Stimulated activated CD8-positive, alpha-beta memory T cell treated with anti-CD3 and anti-CD28 coated beads, Interleukin-4, amount 100 ng/mL, for 4 hours (primary cell): Measurements from ENCODE around the gene SH3PXD2A.
"Not testable (repeated sequence)": the region's sequence is repeated elsewhere in the genome, so short reads cannot be mapped to it uniquely, and the experiment has no call there.

Experiments
- DNase-seq, 2 donors: peaks; one replicate each; pipeline ENCODE4 v3.0.0-alpha.2; 2020; ENCODE audit warnings: low read depth in 2 of 2, low spot score in 1 of 2

SH3PXD2A gene

DNA sequence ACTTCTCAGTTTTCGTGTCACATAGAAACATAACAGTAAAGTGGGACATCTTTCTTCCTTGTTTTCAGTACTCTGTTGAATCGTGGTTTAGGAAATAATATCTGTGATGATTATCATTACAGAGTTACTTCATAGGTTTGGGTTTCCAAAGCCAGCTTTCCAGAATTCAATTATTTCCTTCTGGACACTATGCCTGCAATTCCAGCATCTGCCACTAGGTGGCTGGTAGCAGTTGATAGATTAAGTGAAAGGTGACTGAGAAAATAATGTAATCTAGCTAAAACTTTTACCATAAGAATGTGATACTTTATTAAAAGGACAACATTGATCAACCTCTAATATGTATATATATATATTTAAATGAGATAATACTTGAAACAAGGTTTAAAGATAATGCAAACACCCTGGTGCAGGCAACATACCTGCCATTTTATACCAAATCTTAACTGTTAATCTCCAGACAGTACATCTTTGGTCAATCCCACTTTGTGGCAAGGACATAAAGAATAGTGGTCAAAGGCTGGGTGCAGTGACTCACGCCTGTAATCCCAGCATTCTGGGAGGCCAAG lies 102.6 kb downstream of the SH3PXD2A start:
- DNase-seq: no peak

DNA sequence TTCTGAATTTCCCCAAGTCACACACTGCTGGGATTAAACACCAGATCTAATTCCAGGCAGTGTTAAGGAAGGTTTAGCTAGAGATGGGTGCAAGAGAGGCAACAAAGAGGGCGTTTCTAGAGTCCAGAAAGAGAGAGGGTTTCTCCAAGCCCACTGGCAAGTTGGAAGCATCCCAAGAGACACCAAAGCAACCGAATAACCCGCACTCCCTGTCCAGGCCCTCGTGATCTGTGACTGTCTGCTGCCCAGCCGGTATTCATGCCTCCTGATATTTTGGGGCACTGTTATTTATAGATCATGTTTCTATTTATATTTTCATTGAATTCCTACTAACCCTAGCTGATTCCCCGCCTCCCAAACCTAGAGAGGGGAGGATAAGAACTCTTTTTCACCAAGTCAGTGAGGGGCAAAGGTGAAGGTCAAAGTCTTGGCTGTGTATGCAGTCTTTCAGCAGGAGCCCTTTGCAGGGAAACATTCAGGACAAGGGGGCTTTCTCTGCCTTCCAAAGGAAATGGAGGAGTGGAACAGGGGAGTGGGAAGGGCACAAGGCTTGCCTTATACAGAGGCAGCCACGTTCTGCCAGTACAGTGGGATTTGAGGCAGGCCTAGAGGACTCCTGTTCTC lies 103.6 kb downstream of the SH3PXD2A start:
- DNase-seq: no peak

DNA sequence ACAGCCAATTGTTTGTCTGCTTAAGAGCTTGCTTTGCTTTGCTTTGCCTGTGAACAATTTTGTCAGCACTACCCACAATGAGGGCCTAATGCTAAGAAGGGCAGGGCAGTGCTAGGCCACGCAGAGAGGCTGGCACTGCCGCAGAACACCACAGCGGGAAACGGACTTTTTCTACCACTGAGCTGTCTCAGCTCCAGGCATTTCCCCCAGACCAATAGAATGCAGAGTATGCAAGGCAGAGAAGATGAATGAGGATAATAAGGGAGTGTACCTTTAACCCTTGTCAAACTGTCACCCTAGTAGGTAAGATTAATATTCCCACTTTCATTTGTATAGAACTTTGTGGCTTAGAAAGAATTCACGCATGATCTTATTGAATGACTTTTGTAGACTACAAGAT lies 104.5 kb downstream of the SH3PXD2A start:
- no peak for DNase-seq

DNA sequence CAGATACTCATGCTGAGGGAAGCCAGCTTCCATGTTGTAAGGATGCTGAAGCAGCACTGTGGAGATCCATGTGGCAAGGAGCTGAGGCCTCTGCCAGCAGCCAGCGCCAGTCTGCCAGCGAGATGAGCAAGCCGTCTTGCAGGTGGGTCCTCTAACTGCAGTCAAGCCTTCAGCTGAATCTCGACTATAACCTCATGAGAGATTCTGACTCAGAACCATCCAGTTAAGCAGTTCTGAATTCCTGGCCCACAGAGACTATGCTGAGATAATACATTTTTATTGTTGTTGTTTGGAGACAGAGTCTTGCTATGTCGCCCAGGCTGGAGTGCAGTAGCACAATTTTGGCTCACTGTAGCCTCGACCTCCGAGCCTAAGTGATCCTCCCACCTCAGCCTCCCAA lies 105.6 kb downstream of the SH3PXD2A start:
- no peak for DNase-seq

DNA sequence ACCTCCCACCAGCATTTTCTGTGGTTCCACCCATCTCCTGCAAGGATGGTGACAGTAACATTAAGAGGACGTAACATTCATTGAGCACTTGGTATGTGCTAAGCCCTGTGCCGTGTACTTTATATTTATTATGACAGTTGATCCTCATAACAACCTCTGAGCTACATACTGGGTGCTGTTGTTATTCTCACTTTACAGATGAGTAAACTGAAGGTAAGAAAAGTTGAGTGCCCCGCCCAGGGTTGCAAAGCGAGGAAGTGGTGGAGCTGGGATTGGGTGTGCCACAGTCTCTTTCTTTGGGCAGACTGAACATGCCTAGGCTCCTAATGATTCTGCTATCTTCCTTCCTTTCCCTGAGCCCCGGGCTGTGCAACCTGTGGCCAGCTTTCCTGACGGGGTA lies 107.4 kb downstream of the SH3PXD2A start:
- no peak for DNase-seq

DNA sequence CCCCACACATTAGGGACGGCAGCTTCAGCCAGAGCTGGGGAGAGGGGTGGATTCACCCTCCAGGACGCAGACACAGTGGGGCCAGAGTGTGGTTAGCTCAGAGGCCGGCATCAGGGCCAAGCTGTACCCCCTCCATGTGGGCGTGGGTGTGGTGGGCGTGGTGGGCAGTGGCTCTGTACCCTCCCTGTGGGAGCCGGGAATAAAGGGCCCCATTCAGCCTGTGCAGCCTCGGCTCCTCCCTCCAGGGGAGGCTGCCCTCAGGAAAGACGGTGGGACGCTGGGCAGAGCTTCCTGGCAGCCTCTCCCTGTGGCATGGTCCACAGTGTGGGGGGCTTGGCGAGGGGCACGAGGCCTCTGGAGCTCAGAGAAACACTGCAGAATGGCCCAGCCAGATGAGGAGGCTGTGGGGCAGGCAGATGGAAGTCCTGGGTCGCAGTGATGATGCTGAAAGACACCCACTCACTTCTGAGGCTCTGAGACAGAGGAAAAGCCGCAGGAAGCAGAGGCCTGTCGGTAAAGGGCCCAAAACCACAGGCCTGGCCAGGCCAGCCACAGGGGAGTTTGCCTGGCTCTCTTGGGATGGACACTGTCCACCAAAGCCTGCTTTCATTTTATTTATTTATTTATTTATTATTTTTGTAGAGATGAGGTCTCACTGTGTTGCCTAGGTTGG lies 108.0 kb downstream of the SH3PXD2A start:
- DNase-seq: no peak

DNA sequence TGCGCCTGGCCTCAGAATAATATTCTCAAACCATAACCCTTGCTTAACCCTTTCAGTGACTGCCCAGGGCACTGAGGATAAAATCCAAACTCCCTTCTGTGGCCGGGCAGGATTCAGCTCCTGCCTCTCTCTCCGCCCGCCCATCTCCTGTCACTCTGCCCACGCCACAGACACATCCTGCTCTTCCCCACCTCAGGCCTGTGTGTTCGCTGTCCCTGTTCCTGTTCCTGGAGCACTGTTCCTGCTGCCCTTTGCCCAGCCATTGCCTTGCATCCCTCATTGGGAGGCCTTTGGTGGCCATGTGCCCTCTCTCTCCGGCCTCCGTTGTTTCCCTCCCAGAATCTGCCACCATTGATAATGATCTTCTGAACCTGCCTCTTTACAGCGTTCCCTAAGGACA lies 108.8 kb downstream of the SH3PXD2A start:
- DNase-seq: no peak

DNA sequence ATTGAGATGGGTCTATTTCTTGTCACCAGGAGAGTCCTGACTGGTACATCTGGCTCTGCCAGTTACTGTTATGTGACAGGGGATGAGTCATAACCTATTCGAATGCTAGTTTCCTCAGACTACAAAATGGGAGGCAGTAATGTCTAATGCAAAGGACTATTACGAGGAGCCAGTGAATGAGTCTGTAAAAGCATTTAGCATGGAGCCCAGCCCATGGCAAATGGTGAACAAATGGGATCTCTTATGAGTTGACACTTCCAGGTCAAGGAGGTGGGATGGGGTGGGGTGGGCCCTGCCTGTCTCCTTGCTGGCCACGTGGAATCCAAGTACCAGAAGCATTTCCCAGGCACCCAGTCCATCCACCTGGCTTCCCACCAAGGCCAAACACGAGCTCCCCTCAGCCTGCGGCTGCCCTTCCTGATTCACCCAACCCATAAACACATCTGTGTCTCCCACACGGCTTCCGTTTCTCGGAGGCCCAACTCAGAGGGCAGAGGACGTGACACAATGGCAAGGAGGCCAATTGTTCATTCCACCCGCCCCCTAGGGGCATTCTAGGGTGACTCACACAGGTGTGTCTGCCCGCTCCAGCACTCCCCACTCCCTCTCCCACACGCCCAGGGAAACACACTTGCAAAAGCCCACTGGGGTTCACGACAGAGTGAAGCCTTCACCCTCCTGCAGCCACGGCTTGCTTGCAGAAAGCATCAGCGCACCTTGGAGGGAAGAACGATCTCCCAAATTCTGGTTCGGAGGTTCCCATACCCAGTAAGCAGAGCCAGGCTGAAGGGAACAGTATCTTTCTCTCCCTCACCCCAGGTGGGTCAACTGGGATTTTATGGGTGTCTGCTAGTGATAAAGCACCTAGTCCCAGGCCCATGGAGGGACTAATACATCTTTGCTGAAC lies 109.8 kb downstream of the SH3PXD2A start:
- peak; percentile 10 to 17 for DNase-seq

DNA sequence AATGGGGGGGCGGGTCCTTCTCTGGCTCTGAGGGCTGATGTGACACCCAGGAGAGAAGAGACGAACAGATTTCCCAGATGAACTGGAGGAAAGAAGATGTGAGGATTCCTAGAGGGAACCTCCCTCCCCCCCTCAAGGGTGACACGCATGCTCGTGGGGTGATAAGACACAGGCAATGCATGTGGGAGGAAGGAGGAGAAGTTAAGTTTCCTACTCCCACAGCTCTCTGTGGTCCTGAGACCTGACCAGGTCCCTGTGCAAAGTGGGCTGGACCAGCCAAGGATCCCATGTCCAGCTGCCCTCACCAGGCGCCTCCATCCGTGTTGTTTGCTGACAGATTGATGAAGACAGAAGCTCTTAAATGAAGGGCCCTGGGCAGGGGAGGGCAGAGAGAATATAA lies 112.6 kb downstream of the SH3PXD2A start:
- DNase-seq: no peak

DNA sequence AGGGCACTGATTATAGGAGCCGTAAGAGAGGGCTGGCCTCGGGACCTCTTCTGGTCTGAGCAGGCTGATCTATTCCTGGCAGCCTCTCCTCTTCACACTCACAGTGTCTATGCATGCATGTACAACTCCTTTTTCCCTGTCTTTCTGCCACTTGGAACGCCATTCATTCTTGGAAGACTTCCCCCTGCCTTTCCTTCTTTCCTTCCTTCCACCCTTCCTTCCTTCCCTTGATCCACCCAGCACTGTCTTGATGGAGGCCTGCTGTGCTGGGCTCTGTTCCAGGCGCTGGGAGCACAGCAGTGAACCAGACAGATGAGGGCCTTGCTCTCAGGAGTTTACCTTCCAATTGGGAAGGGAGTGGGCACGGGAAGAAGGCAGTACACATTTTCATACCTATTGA lies 114.8 kb downstream of the SH3PXD2A start:
- DNase-seq: no peak

DNA sequence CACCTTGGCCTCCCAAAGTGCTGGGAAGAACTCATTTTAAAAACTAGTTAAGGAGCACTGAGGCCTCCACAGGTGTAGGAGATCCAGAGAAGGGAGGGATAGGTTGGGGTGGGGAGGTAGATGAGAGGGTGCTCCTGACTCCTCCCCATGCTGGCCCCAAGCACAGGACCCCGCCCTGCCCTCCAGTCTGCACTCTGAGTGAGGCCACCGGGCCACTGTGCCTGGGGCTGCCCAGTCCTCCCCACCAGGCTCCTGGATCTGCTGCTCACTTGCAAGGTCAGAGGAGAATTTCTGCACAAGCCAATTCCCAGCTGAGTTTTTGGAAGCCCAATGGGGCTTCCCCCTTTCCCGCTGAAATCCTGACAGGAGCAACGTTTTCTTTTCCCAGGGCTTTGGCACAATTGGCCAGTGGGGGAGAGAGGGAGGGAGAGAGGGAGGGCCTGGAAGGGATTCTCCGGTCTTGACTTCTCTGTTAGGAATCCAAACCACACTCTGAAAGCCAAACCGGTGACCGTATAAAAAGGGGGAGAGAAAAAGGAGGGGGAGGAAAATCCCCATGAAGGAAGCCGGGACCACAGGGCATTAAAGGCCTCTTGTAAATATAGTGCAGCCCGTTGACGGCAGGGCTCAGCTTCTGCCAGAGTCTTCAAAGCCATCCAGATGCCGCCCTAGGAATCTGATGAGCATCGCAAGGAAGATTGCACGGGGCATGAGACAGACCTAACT lies 116.2 kb downstream of the SH3PXD2A start:
- DNase-seq: no peak

DNA sequence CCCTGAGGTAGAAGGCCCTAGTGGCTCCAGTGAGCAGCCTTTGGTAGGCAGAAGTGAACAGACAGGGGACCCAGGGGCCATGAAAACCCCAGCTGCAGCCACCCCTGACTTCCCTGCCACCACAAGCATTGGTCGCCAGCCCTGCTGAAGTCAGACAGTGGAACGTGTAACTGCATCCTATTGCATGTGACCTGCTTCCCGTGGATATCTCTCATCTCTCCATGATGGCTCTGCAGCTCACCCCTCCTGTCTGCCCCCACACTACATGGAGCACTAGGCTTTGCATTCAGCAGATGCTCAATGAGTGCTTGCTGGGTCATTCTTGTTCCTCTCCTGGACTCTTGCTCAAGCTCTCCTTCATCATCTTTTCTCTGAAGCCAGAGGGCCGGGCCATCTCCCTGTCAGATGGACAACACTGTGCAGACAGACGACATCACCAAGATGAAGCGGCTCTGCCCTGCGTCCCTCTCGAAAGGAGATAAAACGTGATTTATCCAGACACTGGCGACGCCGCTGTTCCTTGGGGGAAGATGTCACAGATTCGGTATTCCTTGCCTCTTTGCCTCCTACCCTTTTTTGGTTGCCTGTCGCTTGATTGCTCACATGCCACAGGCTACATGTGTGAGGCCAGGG lies 117.5 kb downstream of the SH3PXD2A start:
- no peak for DNase-seq

DNA sequence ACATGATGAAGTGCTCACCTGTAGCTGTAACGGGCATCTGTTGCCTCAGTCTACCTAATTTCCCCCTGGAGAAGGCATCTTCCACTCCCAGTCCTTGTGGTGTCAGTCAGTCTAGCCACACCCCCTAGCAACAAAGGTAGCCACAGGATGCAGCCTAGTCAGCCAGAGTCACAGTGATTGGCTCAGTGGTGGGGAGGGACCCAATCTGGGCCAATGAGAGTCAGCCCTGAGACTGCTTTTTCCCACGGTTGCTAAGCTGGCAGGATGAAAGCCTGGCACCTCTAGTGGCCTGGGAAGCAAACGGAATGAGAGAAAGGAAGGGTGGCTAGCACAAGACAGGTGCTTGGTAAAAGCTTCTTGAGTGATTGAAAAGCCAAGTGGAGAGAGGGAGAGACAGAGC lies 118.6 kb downstream of the SH3PXD2A start:
- DNase-seq: no peak

DNA sequence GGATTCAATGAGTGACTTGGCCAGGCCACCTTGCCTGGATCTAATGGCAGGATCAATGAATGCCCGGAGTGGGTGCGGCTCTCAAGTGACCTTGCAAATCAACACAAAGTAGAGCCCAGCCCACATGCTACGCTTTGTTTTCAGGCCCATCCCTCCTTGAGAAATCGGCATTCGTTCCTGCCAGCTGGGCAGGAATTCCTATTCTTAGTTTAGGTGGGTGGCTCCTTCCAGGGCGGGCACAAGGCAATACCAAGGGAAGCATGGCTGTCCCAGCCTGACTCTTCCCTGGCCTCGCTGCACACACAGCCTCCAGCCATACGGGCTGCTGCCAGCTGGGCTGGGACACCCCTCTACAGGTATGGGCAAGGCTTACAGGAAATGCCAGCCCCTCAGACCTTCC lies 119.3 kb downstream of the SH3PXD2A start:
- no peak for DNase-seq

DNA sequence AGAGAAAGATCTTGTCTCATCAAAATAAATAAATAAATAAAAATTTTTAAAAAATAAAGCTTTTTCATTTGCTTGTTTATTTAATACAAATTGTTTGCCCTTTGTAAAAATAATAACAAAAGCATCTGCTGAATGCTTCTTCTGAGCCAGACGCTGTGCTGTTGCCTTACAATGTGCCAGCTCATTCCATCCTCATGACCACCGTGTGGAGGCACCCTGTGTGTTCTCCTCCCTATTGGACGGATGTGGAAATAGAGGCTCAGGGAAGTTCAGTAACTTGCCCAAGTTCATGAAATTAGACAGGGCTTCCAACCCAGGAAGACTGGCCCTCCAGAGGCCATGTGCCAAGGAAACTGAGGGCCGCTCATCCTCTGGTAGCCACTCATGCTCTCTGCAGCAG lies 120.6 kb downstream of the SH3PXD2A start:
- DNase-seq: no peak

DNA sequence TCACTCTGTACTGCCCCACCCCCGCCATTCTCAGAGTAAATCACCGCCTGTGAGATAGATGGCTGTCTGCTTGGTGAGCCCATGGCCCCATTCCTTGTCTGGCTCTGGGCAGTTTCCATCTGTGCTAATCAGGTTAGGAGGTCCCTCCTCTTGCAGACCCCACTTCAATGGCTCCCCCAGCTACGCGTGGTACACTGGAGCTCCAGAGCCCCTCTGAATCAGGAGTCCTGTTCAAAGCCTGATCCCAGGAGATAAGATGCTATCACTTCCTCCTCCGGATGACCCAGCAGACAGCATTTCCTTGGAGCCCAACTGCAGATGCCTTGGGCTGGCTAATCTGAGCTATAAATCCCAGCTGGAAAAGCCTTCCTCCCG lies 122.3 kb downstream of the SH3PXD2A start:
- no peak for DNase-seq

DNA sequence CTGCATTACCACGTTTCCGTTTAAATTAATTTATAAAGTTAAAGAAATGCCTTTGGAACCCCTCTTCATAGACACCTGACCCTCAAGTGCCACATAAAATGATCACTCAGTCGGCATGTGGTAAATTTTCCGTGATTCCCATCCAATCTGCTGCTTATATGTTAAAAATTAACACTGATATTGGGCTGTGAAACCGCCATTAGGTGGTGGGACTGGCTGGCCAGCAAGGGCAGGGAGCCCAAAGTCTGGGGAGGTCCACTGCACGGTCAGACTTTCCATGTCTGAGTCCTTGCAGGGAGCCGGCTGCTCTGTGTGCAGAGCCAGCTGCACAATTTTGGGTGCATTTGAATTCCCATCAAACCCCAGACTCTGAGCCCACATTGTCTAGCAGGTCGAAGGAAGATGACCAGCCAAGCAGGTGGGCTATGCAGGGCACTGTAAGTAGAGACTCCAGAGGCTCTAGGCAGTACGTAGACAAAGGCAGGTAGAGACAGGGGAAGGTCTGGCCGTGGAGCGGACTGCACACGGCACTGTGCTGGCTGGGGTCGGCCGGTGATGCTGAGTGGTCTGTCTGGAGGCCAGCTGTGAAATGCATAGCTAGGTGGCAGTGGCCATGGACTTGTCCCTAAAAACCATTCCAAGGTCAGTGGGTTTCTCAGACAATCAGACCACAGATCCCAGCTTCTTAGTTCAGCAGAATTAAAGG lies 122.9 kb downstream of the SH3PXD2A start:
- DNase-seq: no peak

DNA sequence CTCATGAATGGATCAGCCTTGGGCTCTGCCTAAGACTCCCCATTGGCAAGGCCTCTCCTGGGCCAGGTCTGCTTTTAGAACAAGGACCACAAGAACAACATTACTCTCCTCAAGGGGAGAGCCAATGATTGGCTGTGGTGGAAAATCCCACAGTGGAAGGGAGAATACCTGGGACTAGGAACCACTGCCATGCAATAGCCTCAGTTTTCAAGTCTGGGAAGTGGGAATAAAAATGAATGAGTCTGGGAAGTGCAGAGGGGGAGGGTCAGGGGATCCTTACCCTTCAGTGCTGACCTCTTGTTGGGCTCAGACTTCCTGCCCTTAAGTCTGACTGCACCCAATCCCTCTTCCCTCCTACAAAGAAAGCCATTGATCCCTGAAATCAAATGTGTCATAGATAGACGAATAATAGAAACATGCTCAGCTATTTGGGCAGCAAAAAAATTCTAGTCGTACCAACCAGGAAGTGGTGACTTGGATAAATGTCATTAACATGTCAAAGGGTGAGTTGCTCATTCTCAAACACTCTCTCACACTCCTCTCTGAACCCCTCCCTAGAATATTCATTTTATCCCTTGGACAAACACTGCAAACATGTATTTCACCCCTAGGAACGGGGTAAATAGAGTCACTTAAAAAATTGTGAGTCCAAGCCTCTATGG lies 123.6 kb downstream of the SH3PXD2A start:
- DNase-seq: no peak

DNA sequence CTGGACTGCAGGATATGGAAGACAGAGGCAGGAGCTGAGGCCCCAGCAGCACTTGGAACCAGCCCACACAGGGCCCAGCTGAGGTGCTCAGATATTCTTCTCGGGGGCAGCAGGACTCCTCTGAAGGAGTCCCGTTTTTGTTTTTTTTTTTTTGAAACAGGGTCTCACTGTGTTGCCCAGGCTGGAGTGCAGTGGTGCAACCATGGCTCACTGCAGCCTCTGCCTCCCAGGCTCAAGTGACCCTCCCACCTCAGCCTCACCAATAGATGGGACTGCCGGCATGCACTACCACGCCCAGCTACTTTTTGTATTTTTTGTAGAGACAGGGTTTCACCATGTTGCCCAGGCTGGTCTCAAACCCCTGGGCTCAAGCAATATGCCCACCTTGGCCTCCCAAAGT lies 124.3 kb downstream of the SH3PXD2A start:
- DNase-seq: not testable (repeated sequence)

DNA sequence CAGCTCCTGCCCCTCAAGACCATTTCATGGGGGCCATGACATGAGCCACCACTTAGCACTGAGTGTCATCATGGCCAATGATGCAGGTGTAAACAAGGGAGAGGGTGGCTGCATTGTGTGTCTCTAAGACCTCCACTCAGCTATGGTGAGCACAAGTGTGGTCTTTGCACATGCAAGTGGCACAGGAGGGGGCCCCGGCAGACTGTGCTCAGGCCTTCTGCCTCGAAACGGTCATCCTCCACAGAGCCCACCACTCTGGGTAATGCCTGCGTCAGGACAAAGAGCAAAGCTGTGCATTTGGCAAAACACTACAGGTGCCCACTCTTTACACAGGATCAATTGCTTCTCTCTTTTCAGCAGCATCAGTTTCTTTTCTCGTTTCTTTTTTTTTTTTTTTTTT lies 125.5 kb downstream of the SH3PXD2A start:
- DNase-seq: no peak
